HepG2 (cell line): ENCODE data around the gene ITPK1. TPM values are rescaled to one million over a fixed set of nuclear protein-coding genes. Genes with fewer than 3 reads are reported as not detected.

ENCODE experiments used
- ATAC-seq: fragments of 200-7000 bp; cut with Tn5 transposase; 3 replicates; pipeline ENCODE4 v1.9.1; 2020; ENCODE audit warnings: mild to moderate bottlenecking, moderate library complexity
- BruUV-seq: library from RNA; stranded (reverse); fragments of 400-500 nt; replicated peaks from 2 replicates; lab custom pipeline; 2021; lab: Mats Ljungman, UMichigan
- CTCF ChIA-PET: fragments of 300-600 bp; formaldehyde crosslinking; extraction: SDS; loops from one replicate; lab custom pipeline; 2021; ENCODE audit warnings: low total read pairs, inconsistent platforms, low intra/inter-chr PET ratio; lab: Yijun Ruan, JAX
- POLR2A ChIA-PET: fragments of 350-600 bp; sonication (Branson Sonifier 250); formaldehyde crosslinking; loops from one replicate; lab custom pipeline; 2020; ENCODE audit warnings: antibody characterized with exemption, inconsistent platforms; lab: Yijun Ruan, JAX
- DNase-seq: peaks from one replicate; pipeline ENCODE4 v3.0.0-alpha.2; 2015; ENCODE audit warnings: low spot score
- FAIRE-seq: peaks from 3 replicates; lab custom pipeline; 2011; peaks lifted over from hg19 to GRCh38; lab: Jason Lieb, UNC
- H2AFZ ChIP-seq: one replicate; pipeline ENCODE4 v1.6.1; 2011; ENCODE audit warnings: low read length, inconsistent platforms
- H3K27ac ChIP-seq: fragments of 300-600 bp; 3 replicates; pipeline ENCODE4 v1.8.0; 2011; ENCODE audit warnings: mixed run types, mild to moderate bottlenecking, mixed read lengths, low read length, inconsistent platforms; ENCODE audit not compliant: insufficient read depth; ENCODE audit errors: extremely low read length
- H3K27me3 ChIP-seq, 2 experiments: fragments of 200-600 bp in 1 of 2; 2 replicates in 1 of 2; 3 replicates in 1 of 2; pipeline versions ENCODE4 v1.6.0 to v1.8.0; 2011; ENCODE audit warnings: low read length in 2 of 2, mild to moderate bottlenecking in 2 of 2, moderate library complexity in 2 of 2, inconsistent platforms in 1 of 2; ENCODE audit not compliant: insufficient read depth in 2 of 2, control insufficient read depth in 1 of 2
- H3K36me3 ChIP-seq, 2 experiments: fragments of 200-600 bp in 1 of 2; replicated peaks in 1 of 2; 2 replicates in 1 of 2; 3 replicates in 1 of 2; pipeline versions ENCODE4 v1.5.1 to v1.8.0; 2011; ENCODE audit warnings: low read length in 2 of 2, inconsistent platforms in 1 of 2; ENCODE audit not compliant: insufficient read depth in 2 of 2, control insufficient read depth in 1 of 2
- H3K4me1 ChIP-seq: 2 replicates; pipeline ENCODE4 v1.5.1; 2012; ENCODE audit warnings: low read length, inconsistent platforms; ENCODE audit not compliant: insufficient read depth
- H3K4me2 ChIP-seq: 2 replicates; pipeline ENCODE4 v1.6.0; 2011; ENCODE audit warnings: low read depth, low read length, inconsistent platforms
- H3K4me3 ChIP-seq, 3 experiments: fragments of 200-600 bp in 1 of 3; sonication (generic), shearing (Covaris generic) in 1 of 3; replicated peaks in 1 of 3; 2 replicates each; pipeline ENCODE4 v1.5.1; 2011 to 2016; ENCODE audit warnings: low read length in 3 of 3, inconsistent platforms in 2 of 3, low read depth in 2 of 3, mild to moderate bottlenecking in 2 of 3, control low read depth in 1 of 3, mixed read lengths in 1 of 3; ENCODE audit not compliant: insufficient read depth in 1 of 3
- H3K79me2 ChIP-seq: one replicate; pipeline ENCODE4 v1.6.1; 2011; ENCODE audit warnings: low read length, inconsistent platforms; ENCODE audit not compliant: insufficient read depth
- H3K9ac ChIP-seq: 2 replicates; pipeline ENCODE4 v1.6.0; 2011; ENCODE audit warnings: mild to moderate bottlenecking, low read depth, low read length, inconsistent platforms; ENCODE audit not compliant: insufficient read depth
- H3K9me3 ChIP-seq: 2 replicates; pipeline ENCODE4 v1.5.1; 2012; ENCODE audit warnings: mild to moderate bottlenecking, low read length
- H4K20me1 ChIP-seq: 2 replicates; pipeline ENCODE4 v1.6.0; 2011; ENCODE audit warnings: inconsistent platforms, mild to moderate bottlenecking, low read length, moderate library complexity; ENCODE audit not compliant: insufficient read depth
- CREM ChIP-seq, 2 experiments: sonication (generic) in 1 of 2; formaldehyde crosslinking in 1 of 2; IDR thresholded peaks; 2 replicates each; pipeline versions ENCODE4 v1.4.0 to v1.6.1; 2016 to 2020; ENCODE audit warnings: antibody characterized with exemption in 1 of 2, mild to moderate bottlenecking in 1 of 2, missing genetic modification reagents in 1 of 2
- EZH2 ChIP-seq: conservative IDR thresholded peaks from 2 replicates; pipeline ENCODE4 v1.6.1; 2012; ENCODE audit warnings: mild to moderate bottlenecking, low read depth, low read length, moderate library complexity
- HHEX ChIP-seq: IDR thresholded peaks from 2 replicates; pipeline ENCODE4 v1.6.1; 2016; ENCODE audit warnings: control low read depth
- HNF4G ChIP-seq, 2 experiments: sonication (generic) in 1 of 2; formaldehyde crosslinking in 1 of 2; IDR thresholded peaks; 2 replicates each; pipeline versions ENCODE4 v1.4.0 to v1.6.1; 2011 to 2020; ENCODE audit warnings: borderline replicate concordance in 2 of 2, low read depth in 2 of 2, mild to moderate bottlenecking in 2 of 2, low read length in 1 of 2, missing genetic modification reagents in 1 of 2, moderate library complexity in 1 of 2
- NCOR1 ChIP-seq: fragments of 200-600 bp; sonication (generic); IDR thresholded peaks from 2 replicates; pipeline ENCODE4 v1.7.0; 2017; ENCODE audit warnings: antibody characterized with exemption, low read length, borderline replicate concordance
- REPIN1 ChIP-seq: sonication (generic); formaldehyde crosslinking; IDR thresholded peaks from 2 replicates; pipeline ENCODE4 v1.8.0; 2022; ENCODE audit warnings: missing genetic modification reagents, low read depth, mild to moderate bottlenecking, borderline replicate concordance
- RFXAP ChIP-seq: sonication (generic); formaldehyde crosslinking; IDR thresholded peaks from 2 replicates; pipeline ENCODE4 v1.4.0; 2020; ENCODE audit warnings: missing genetic modification reagents, borderline replicate concordance
- SOX13 ChIP-seq, 3 experiments: fragments of 450-650 bp in 1 of 3; sonication (generic) in 1 of 3; formaldehyde crosslinking in 1 of 3; IDR thresholded peaks in 2 of 3; conservative IDR thresholded peaks in 1 of 3; 2 replicates each; pipeline versions ENCODE4 v1.5.0 to v1.6.1; 2016 to 2020; ENCODE audit warnings: antibody characterized with exemption in 1 of 3, mild to moderate bottlenecking in 1 of 3, missing compliant biosample characterization in 1 of 3, missing genetic modification reagents in 1 of 3, moderate library complexity in 1 of 3
- TBX3 ChIP-seq: fragments of 450-650 bp; IDR thresholded peaks from 2 replicates; pipeline ENCODE4 v1.6.1; 2017; ENCODE audit warnings: antibody characterized with exemption, mild to moderate bottlenecking, inconsistent platforms, borderline replicate concordance
- ZBTB20 ChIP-seq: sonication (generic); formaldehyde crosslinking; IDR thresholded peaks from 2 replicates; pipeline ENCODE4 v1.8.1; 2023; ENCODE audit warnings: missing genetic modification reagents, low read depth, mild to moderate bottlenecking, borderline replicate concordance
- ZBTB25 ChIP-seq: IDR thresholded peaks from 2 replicates; pipeline ENCODE4 v1.6.1; 2018; ENCODE audit warnings: missing genetic modification reagents
- ZBTB3 ChIP-seq: sonication (generic); formaldehyde crosslinking; IDR thresholded peaks from 2 replicates; pipeline ENCODE4 v1.4.0; 2020; ENCODE audit warnings: low read depth, mild to moderate bottlenecking, moderate library complexity, missing genetic modification reagents, borderline replicate concordance
- ZFP36L1 ChIP-seq: sonication (generic); formaldehyde crosslinking; IDR thresholded peaks from 2 replicates; pipeline ENCODE4 v1.8.0; 2022; ENCODE audit warnings: mild to moderate bottlenecking, missing genetic modification reagents, moderate library complexity
- ZFP90 ChIP-seq: sonication (generic); formaldehyde crosslinking; IDR thresholded peaks from 2 replicates; pipeline ENCODE4 v1.8.0; 2022; ENCODE audit warnings: missing genetic modification reagents, mild to moderate bottlenecking, inconsistent platforms, borderline replicate concordance
- ZNF343 ChIP-seq: sonication (generic); formaldehyde crosslinking; IDR thresholded peaks from 2 replicates; pipeline ENCODE4 v1.4.0; 2020; ENCODE audit warnings: mild to moderate bottlenecking, missing genetic modification reagents
- ZNF644 ChIP-seq: IDR thresholded peaks from 2 replicates; pipeline ENCODE4 v1.6.1; 2016; ENCODE audit warnings: low read depth
- ZNF660 ChIP-seq: sonication (generic); formaldehyde crosslinking; IDR thresholded peaks from 2 replicates; pipeline ENCODE4 v1.5.1; 2020; ENCODE audit warnings: mild to moderate bottlenecking, low read depth, missing genetic modification reagents, borderline replicate concordance
- ZNF800 ChIP-seq: sonication (generic); formaldehyde crosslinking; IDR thresholded peaks from 2 replicates; pipeline ENCODE4 v1.4.0; 2020; ENCODE audit warnings: missing genetic modification reagents
- ZSCAN5A ChIP-seq: sonication (generic); formaldehyde crosslinking; IDR thresholded peaks from 2 replicates; pipeline ENCODE4 v1.8.0; 2022; ENCODE audit warnings: mild to moderate bottlenecking, missing genetic modification reagents, borderline replicate concordance
- WGBS: methylation state at CpG from one replicate; pipeline ENCODE4 v1.1.6; 2017; ENCODE audit warnings: low lambda C conversion rate; 5-methylcytosine and 5-hydroxymethylcytosine counted together
- in situ Hi-C: cut with HindIII; loops from 2 replicates; pipeline ENCODE4 v1.10.0; 2017; ENCODE audit warnings: low pct_unique_long_range_greater_than_20kb; ENCODE audit not compliant: extremely low pct_ligation_motif_present
- intact Hi-C: fragments of 100-400 bp; cut with micrococcal nuclease; formaldehyde crosslinking; loops from one replicate; pipeline ENCODE4 v1.10.0; 2022; ENCODE audit not compliant: unreplicated experiment
- polyA plus RNA-seq, 8 experiments: library from polyadenylated mRNA; depleted of rRNA in 3 of 8; stranded (reverse) in 7 of 8; unstranded in 1 of 8; fragments of >200 nt; fragmentation: Illumina TruSeq in 4 of 8; extraction: Trizol in 4 of 8; gene quantifications; 2 replicates each; pipeline versions ENCODE4 v1.2.1 to v1.2.3, GENCODE V29; 2011 to 2016; ENCODE audit warnings: low read depth in 4 of 8, missing spikeins in 1 of 8, mixed read lengths in 1 of 8; ENCODE audit not compliant: insufficient read depth in 1 of 8
- total RNA-seq, 5 experiments: library from RNA; depleted of rRNA; stranded (reverse); fragments of >200 nt; fragmentation: Illumina TruSeq; extraction: Trizol; gene quantifications; 2 replicates each; pipeline ENCODE4 v1.2.3, GENCODE V29; 2016; ENCODE audit warnings: low read depth in 1 of 5

ITPK1 gene
- total and polyA plus RNA-seq, 2 of the 13 experiments (the other 11 are each of a cell fraction or from before 2014, with no cell fraction given), result 20.5 to 47.5 TPM

- WGBS, result 97% methylated on average over 8 of the region's 8 CpGs
- ATAC-seq (no peak), DNase-seq (no peak), FAIRE-seq (no peak)
- ChIA-PET CTCF (no interaction called here), POLR2A (no interaction called here)
- Histone ChIP-seq H3K79me2 (no peaks in the 10 kb centered on the region), H3K4me3 (no peak overlapping the region), H3K9ac (no peak overlapping the region), H3K36me3 (0 out of 5 replicates have a peak, but pooled peaks cover 0 to 3% of the 10 kb centered on the region in 2 experiments), H4K20me1 (no peaks in the 10 kb centered on the region), H3K27me3 (no peaks in the 10 kb centered on the region), H3K4me1 (peaks cover 12% of the 10 kb centered on the region), H2AFZ (no peak overlapping the region), H3K27ac (no peak overlapping the region), H3K9me3 (no peaks in the 10 kb centered on the region), H3K4me2 (no peak overlapping the region)
- no TSS peak for BruUV-seq
- TF ChIP-seq ZBTB3 (CRISPR knock-in tag), result no peak
- no peak for TF ChIP-seq ZBTB25 (CRISPR knock-in tag)
- TF ChIP-seq HNF4G (IDR thresholded peaks at IDR 0.05; ENCODE audit: borderline replicate concordance, low read depth, low read length), result no peak
- no peak for TF ChIP-seq HNF4G (CRISPR knock-in tag; IDR thresholded peaks at IDR 0.05; ENCODE audit: borderline replicate concordance, low read depth)
- TF ChIP-seq ZNF343 (CRISPR knock-in tag), result no peak
- no peak for TF ChIP-seq ZNF800 (CRISPR knock-in tag)
- TF ChIP-seq ZNF660 (CRISPR knock-in tag), result no peak
- TF ChIP-seq ZSCAN5A (CRISPR knock-in tag), result no peak
- TF ChIP-seq SOX13 (IDR thresholded peaks at IDR 0.05), result no peak
- TF ChIP-seq SOX13 (CRISPR knock-in tag; conservative IDR thresholded peaks at IDR 0.05 in 1 of 2, IDR thresholded peaks at IDR 0.05 in 1 of 2), result no peak
- TF ChIP-seq CREM (IDR thresholded peaks at IDR 0.05), result no peak
- TF ChIP-seq CREM (CRISPR knock-in tag; IDR thresholded peaks at IDR 0.05), result no peak
- no peak for TF ChIP-seq RFXAP (CRISPR knock-in tag)
- no peak for TF ChIP-seq EZH2
- TF ChIP-seq HHEX (CRISPR knock-in tag), result no peak
- no peak for TF ChIP-seq ZBTB20 (CRISPR knock-in tag)
- TF ChIP-seq ZFP90 (CRISPR knock-in tag), result no peak
- TF ChIP-seq REPIN1 (CRISPR knock-in tag), result no peak
- no peak for TF ChIP-seq ZNF644 (CRISPR knock-in tag)
- TF ChIP-seq TBX3, result no peak
- no peak for TF ChIP-seq ZFP36L1 (CRISPR knock-in tag)
- no peak for TF ChIP-seq NCOR1
- in situ Hi-C loops, result no loop called here
- intact Hi-C loops, result no loop called here
Observed at GRCh38 chr14:93068711-93069110, 47.0 kb downstream of the ITPK1 start.
